GM18861 (cell line): Measurements from ENCODE around the gene ATG101.
A peak's percentile ranks its signal among the peaks of the same experiment; 100 is the strongest.

Experiments
- ATAC-seq: cut with Tn5 transposase; IDR thresholded peaks from one replicate; pipeline ENCODE4 v1.9.1; 2021; ENCODE audit not compliant: unreplicated experiment

ATG101 gene

DNA sequence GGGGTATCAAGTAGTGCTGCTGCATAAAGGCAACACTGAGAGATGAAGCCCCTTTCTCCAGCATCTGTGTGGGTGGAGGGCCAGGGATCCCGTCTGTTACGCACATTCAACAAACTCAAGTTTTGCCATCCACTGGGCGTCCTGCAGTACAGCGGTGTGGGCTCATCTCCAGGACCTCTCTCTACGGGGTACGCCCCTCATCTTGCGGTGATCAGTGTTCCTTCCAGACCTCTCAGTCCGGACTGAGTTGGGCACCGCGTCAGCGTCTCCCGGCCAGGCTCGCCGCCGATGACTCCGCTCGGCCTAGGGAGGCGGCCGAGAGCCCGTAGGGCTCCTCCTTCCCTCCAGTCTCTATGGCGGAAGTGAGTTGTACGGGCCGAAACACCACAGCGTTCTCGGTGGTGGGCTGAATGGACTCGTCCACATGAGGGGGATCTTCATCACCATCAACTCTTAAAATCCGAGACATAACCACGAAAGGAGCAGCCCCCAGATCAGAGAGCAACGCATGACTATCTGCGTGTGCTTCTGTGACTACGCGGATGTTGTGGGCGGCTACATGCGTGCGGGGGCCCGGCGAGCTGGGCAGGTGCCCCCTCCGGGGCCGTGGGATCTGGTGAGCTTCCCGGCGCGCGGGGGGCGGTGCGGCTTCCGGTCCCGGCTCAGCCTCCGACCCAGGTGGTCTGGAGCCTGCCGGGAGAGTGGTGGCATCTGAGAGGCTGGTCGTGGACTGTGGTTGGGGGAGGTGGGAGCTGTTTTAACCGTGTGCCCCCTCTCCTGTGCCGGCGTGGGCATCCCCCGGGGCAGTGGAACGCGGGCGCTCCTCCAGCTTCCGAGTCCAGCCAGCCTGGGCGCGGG, at the start of gene ATG101:
Gene ATG101, plus strand, starts transcription at position 652 of the 858 bp plus-strand sequence. CDS start 3,673 bp downstream, outside the sequence.
- ATAC-seq, result peak; percentile 91

DNA sequence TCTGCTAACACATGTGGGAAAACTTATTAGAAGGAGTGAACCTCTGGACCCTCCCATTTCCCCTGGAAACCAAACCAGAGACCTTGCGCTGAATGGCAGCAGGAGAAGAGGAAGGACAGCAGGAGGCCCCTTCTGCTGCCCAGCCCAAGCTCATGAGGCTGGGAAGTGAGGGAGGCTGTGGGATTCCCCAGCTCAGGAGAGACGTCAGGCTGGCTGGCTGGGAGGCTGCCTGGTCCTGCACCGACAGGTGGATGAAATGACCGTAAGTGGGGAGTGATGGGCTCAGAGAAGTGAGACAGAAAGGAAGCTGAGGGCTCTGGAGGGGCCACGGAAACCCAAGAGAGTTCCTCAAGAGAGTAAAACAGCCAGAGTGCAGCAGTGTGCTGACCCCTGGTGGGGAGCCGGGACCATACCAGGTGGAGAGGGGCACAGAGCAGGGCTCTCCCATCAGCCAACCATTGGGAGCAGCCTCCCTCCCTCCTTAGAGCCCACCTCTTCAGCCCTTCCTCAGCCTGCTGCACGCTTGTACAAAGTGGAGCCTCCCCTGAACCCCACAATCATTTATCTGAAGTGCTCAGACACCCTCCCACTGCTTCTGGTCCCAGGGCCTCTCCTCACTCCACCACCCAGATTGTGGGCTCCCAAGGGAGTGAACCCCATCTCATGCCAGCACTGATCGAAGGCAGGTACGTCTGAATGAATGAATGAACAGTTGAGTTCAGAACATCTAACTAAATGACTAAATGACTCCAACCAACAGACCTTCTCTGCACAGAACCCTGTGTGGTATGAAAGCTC, 49.0 kb upstream of the ATG101 start:
- no peak for ATAC-seq

DNA sequence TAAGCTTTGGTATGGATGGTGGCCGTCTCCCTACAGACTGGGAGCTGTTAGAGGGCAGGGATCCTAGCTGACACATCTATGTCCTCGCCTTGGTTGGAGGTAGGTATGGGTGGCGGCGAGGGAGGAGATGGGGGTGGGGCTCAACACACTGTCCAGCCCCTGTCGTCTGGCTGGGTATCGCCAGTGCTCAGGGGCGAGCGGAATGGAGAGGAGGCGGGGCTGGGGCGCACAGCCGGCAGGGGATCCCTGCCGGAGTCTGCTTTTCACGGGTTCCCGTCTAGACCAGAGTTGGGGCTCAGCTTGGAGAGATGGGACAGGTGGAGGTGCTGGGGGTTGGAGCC, 47.0 kb upstream of the ATG101 start:
- no peak for ATAC-seq

GRCh38 chr12:52023182-52023975, 46.4 kb upstream of the ATG101 start:
- ATAC-seq, result no peak

DNA sequence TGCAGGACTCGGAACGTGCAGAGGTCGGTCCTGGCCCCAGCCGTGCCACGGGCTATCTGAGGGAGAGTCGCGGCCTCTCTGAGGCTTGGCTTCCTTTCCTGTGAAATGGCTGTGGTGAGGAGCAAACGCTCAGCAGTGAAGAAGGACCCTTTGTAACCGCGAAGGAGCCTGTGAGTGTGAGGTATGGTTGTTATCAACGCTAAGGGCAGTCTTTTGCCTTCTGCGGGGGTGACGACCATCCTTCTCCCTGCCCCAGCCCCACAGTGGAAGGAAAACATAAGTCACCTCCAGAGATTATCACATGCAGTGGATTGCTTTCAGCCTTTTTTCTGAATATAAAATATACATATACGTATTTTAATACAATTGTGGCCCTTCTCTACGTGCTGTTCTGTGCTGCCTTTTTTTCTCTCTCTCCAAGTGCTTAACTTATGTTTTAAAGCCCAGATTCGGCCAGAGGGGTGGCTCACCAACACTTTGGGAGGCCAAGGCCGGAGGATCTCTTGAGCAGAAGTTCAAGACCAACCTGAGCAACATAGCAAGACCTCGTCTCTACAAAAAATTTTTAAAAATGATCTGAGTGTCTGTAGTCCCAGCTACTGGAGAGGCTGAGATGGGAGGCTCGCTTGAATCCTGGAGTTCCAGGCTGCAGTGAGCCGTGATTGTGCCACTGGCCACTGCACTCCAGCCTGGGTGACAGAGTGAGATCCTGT, 45.6 kb upstream of the ATG101 start:
- ATAC-seq, result no peak

DNA sequence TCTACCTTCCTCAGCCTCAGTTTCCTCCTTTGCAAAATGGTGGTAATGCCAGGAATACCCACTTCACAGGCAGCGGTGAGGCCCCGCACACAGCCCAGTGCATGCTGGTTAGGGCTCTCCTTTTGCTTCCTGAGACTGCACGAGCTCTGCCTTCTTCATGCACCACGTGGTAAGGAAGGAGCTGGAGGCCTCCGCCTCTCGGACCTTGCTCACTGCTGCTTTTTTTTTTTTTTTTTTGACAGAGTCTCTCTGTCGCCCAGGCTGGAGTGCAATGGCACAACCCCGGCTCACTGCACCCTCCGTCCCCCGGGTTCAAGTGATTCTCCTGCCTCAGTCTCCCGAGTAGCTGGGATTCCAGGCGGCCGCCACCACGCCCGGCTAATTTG, 44.9 kb upstream of the ATG101 start:
- no peak for ATAC-seq

GRCh38 chr12:52026263-52026662, 43.5 kb upstream of the ATG101 start:
- no peak for ATAC-seq

GRCh38 chr12:52027085-52027843, 42.5 kb upstream of the ATG101 start:
- ATAC-seq, result no peak

GRCh38 chr12:52029685-52030084, 40.1 kb upstream of the ATG101 start:
- no peak for ATAC-seq

DNA sequence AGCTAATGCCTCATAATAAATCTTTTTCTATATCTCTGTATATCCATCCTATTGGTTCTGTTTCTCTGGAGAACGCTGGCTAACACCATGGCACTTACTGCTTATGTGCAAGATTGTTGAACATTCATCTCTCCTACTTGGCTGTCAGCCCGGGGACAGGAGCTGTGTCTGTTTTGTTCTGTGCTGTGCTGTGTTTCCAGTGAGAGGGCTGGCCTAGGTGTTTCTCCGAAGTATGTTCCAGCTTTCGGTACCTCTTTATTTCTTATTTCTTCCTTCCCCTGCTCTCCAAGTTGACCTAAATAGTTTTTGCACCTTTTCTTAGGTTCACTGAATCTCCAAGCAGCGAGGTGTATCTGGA, 37.4 kb upstream of the ATG101 start:
- no peak for ATAC-seq

DNA sequence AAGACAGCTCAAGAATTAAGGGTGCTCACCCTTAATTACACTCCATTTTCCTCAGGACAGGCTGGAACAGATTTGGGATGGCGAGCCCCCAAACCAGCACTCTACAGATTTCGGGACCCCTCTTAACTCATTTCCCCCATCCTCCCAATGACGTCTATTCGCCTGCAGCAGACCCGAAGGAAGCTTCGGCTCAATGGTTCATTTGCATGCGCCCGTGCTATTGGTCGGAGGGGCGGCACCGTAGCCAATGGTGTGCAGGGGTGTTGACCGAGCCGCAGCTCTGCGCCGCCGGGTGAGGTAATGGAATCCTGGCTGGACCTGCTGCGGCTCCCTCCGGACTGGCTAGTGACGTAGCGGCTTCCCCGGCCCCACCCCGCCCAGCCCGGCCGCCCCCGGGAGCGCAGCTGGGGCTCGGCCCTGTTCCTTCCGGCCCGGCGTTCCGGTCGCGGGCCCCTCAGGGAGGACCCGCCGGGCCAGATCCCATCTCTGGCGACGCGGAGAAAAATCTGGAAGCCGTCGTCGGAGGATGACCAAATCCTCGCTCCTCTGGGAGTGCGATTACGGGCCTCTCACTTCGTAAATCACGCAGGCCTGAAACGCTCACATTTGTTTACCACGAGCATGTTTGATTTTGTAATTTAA, 36.9 kb upstream of the ATG101 start:
- ATAC-seq, result peak; percentile 85

GRCh38 chr12:52033446-52034140, 36.2 kb upstream of the ATG101 start:
- ATAC-seq, result no peak

DNA sequence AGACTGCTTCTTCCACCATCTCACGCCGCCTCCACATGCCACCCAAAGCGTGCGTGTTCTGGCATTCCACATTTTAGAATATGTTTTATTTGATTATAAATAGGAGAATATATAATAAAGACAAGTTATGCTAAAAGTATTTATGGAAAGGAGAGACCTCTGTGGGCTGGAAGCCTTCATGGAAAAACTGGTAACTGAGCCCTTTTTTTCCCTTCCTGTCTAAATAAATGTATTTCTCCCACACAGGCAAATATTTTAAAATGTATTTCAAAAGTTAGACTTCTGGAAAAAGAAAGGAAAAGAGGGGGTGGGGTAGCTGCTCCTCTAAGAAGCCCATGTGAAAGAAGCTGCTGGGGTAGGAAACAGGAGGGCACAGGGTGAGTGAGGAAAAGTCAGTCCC, 34.6 kb upstream of the ATG101 start:
- ATAC-seq, result no peak

DNA sequence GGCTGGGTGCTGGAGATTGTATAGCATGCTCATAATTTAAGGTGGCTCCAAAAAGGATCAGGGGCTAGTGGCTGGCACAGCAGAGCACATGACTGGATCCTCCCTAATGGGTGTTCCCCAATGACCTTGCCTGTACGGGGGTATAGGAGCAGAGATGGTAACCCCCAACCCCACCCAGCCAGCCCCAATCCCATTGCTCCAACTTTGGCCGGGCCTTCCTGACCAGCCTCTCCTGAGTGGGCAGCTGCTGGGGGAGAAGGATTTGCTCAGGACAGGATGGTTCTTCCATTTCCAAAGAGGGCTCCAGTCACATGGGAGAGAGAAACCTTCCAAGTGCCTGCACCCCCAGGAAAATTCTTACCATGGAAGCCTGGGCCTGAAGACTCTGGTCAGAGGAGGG, 33.9 kb upstream of the ATG101 start:
- ATAC-seq, result no peak

GRCh38 chr12:52036587-52037171, 33.1 kb upstream of the ATG101 start:
- ATAC-seq, result peak; percentile 32

DNA sequence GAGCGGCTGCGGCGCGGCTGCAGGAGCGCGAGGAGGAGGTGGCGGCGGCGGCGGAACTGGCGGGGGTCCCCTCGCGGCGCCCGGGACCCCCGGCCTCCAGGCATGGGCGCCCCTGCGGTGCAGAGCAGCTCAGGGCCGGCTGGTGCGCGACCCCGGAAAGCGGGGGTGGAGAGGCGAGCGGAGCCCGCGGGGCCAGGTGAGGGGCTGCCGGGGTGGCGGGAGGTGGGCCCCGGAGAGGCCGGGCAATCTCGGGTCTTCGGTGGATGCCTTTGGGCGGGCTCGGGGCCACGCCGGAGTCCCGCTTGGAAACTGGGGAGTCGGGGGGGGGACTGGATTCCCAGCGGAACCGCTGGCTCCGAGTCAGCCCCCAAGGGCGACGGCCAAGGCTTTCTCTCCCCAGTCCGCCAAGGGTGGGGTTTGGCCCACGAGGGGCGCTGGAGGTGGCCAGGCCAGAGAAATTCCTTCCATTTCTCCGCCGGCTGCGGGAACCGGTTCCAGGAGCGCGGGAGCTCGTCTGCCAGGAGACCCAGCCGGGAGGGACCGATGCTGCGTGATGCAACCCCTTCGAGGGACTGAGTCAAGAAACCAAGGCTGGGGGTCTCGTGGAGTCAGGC, 32.4 kb upstream of the ATG101 start:
- ATAC-seq, result no peak

- ATAC-seq, result no peak
These were observed 31.3 kb upstream of the ATG101 start for GRCh38 chr12:52038447-52038846.

DNA sequence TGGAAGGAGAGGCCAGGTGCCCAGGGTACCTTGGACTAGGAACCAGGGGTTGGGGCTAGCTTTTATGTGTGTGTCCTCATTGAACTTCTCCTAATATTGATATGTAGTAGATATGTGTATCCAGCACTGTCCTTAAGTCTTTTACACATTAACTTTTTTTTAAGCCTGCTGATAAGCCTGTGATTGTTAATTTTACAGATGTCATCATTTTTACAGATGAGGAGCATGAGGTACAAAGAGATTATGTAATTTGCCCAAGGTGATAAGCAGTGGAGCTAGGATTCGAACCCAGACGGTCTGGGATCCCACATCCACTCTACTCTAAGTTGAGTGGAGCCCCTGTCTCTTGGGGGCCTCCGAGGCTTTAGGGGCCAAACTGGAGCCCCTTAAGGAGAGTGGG, 28.7 kb upstream of the ATG101 start:
- no peak for ATAC-seq
